GM18508 (cell line): Measurements from ENCODE around the gene OPRM1.

Experiments
- ATAC-seq: cut with Tn5 transposase; IDR thresholded peaks from one replicate; pipeline ENCODE4 v1.9.1; 2021; ENCODE audit warnings: moderate number of reproducible peaks; ENCODE audit not compliant: insufficient read depth, unreplicated experiment

Gene OPRM1

GRCh38 chr6:154266560-154267099, 227.6 kb downstream of the OPRM1 start:
- no peak for ATAC-seq

GRCh38 chr6:154267508-154268106, 228.6 kb downstream of the OPRM1 start:
- ATAC-seq, result peak; percentile 79

- no peak for ATAC-seq
Measured at GRCh38 chr6:154268486-154268885, 229.4 kb downstream of the OPRM1 start.

- no peak for ATAC-seq
Measured at GRCh38 chr6:154274168-154274567, 235.1 kb downstream of the OPRM1 start.

- ATAC-seq, result no peak
Measured at GRCh38 chr6:154276810-154277628, 238.0 kb downstream of the OPRM1 start.

- no peak for ATAC-seq
Measured at GRCh38 chr6:154277629-154278017, 238.6 kb downstream of the OPRM1 start.

GRCh38 chr6:154280521-154280920, 241.5 kb downstream of the OPRM1 start:
- ATAC-seq, result no peak

- ATAC-seq, result no peak
Measured at GRCh38 chr6:154284313-154284853, 245.3 kb downstream of the OPRM1 start.

GRCh38 chr6:154285826-154286225, 246.8 kb downstream of the OPRM1 start:
- no peak for ATAC-seq

- ATAC-seq, result no peak
Measured at GRCh38 chr6:154289818-154290508, 250.9 kb downstream of the OPRM1 start.

GRCh38 chr6:154292066-154292465, 253.0 kb downstream of the OPRM1 start:
- no peak for ATAC-seq

- no peak for ATAC-seq
Measured at GRCh38 chr6:154292855-154293519, 253.9 kb downstream of the OPRM1 start.

GRCh38 chr6:154295733-154296132, 256.7 kb downstream of the OPRM1 start:
- no peak for ATAC-seq
